Measurements from ENCODE around the gene GMPPA.

The GMPPA gene

DNA sequence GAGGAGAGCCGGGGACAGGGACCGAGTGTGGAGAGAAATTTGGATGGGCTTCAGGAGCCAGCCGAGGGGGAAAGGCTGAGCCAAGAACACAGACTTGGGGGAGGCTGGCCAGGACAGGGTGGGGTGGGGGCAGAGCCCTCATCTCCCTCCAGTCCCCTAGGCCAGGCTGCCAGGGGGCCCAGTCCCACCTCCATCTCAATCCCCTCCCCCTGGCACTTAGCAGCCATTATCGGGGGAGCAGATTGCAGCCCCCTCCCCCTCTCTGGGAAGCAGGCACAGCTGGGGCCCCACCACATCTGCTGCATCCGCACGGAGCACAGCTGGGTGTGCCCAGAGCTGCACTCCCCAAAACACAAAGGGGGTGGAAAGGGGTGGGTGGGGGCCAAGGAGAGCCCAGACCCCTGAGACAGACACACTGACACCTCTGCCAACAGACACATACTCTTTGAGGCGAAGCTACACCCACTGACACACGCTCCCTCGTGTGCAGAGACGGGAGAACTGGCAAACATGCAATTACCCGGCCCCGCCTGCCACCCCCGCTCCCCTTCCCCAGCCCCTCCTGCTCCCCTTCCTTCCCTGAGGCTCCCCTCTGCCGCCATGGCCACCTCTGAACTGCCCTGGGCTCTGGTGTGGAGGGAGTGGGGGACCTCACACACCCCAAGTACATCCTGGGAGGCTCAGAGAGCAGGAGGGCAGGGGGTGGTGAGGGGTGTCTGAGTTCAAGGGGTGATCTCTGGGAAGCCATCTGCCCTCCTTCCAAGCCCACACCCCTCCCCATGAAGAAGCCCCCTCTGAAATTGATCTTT is 10.5 kb downstream of the GMPPA start:
- no peak overlapping the region for H3K27ac ChIP-seq
- TF ChIP-seq, protein P1, sequence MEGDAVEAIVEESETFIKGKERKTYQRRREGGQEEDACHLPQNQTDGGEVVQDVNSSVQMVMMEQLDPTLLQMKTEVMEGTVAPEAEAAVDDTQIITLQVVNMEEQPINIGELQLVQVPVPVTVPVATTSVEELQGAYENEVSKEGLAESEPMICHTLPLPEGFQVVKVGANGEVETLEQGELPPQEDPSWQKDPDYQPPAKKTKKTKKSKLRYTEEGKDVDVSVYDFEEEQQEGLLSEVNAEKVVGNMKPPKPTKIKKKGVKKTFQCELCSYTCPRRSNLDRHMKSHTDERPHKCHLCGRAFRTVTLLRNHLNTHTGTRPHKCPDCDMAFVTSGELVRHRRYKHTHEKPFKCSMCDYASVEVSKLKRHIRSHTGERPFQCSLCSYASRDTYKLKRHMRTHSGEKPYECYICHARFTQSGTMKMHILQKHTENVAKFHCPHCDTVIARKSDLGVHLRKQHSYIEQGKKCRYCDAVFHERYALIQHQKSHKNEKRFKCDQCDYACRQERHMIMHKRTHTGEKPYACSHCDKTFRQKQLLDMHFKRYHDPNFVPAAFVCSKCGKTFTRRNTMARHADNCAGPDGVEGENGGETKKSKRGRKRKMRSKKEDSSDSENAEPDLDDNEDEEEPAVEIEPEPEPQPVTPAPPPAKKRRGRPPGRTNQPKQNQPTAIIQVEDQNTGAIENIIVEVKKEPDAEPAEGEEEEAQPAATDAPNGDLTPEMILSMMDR (conservative IDR thresholded peaks at IDR 0.05): no peak

DNA sequence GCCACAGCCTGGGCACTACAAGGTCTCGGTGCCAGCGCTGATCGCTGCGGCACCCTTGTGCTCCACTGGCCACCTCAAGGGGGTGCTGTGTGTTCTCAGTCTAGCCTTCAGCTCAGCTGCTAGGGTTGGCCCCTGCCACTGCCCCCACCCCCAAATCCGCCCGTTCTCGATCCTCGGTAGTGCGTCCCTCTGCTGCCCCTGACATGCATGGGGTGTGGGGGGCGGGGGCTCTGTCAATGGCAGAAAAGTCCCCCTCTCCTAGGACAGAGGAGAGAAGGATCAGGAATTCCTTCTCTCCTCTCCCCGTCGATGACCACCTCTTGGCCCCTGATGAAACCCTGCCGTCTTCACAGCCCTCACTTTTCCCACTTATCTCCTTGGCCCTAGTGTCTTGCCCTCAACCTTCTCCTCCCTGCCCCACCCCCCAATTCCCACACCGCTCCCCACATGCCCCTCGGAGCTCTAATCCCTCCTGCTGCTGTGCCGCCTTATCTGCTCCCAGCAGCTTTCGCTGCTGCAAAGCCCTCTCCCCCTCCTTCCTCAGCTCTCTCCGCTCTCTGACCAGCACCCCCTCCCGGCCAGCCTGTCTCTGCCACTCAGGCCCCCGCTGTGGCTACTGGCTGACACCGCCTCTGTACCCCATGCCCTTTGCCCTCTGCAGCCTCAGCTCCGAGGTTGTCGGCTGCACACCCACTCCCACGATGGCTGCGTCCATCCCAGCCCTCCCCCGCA is 11.3 kb downstream of the GMPPA start:
- no peak overlapping the region for H3K27ac ChIP-seq
- TF ChIP-seq, protein P1 (conservative IDR thresholded peaks at IDR 0.05): peak; percentile 83

DNA sequence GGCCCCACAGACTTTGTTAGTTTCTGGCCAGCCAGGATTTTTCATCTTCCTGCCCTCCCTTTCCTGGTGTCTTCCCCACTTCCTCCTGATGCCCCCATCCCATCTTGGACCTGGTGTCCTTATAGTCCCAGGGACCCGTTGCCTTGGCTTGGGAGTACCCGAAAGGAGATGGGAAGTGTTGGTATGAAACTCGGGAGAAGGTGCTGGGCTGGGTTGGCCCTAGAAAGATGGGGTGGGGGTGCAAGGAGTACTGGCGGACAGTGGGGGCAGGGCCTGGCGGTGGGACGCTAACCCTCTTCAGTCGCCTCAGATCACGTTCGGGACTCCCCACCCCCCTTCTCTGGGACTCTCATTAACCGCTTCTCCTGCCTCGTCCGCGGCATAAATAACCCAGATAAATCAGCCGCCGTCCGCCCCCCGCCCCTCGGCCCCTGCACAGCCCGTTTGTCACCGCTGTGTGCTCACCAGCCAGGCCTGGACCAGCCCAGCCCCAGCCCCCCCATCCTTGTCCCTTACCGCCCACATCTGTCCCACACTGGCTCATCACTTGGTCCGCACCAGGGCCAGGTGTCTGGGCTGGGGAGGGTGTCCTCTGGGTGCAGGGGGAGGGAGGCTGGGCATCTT is 11.9 kb downstream of the GMPPA start:
- no peak overlapping the region for H3K27ac ChIP-seq
- TF ChIP-seq, protein P1 (conservative IDR thresholded peaks at IDR 0.05): no peak

DNA sequence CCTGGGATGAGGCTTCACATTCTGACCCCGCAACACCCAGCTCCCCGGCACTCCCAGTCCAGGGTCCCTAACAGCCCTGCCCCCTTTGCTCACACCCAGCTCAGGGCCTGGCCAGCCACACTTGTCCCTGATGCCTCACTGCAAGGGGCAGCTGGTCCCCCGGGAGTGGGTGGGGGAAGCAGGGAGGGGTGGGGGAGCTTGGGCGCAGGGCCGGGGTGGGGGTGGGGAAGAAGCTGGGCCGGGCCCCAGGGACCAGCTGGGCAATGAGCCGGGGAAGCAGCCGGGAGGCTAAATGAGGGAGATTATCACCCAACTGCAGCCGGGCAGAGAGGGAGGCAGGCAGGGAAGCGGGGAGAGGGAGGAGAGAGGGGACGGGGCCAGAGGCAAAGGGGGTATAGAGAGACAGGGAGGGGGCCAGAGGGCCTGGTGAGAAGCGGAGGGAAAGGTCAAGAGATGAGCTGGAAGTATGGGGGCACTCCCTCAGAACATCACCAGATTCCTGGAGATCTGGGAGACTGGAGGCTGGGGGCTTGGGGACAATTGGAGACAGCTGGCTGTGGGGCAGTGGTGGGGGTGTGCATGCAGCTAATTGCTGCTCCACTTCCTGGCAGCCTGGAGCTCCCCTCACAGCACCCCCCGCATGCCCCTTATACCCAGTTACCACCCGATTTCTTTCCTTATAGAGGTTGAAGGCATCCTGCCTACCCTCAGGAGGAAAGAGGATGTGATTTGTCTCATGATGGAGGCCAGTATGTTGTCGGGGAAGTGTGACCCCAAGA is 13.0 kb downstream of the GMPPA start:
- TF ChIP-seq, protein P1 (conservative IDR thresholded peaks at IDR 0.05): no peak
- no peak overlapping the region for H3K27ac ChIP-seq

DNA sequence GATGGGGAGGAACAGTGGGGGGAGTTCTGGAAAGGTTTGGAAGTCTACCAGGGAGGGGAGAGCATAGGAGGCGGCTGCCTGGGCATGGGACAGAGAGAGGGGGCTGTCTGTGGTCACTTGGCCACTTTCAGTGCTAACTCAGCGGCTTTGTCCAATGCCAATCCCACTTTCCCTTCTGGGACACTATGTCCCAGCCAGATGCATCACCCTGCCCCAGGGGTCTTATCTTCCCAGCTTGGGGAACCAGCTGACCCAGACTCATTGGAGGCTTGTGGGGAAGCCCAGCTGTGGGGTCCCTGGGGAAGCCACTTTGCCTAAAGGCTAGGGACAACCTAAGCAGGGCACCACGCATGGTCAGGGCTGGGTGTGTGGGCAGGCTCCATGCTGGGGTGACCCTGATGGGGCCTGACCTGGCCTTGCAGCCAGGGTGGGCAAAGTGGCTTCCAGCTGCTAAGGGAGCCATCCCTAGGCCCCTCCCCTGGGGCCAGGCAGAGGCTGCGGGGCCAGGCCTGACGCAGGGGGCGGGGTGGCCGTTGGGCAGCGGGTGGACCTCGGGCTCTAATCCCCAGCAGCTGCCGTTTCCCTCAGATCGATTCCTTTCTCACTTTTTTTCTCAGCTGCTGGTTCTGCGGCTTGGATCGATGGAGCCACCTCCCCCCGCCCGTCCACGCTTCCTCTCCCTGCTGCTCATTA is 14.0 kb downstream of the GMPPA start:
- H3K27ac ChIP-seq: no peak overlapping the region
- TF ChIP-seq, protein P1 (conservative IDR thresholded peaks at IDR 0.05): no peak

DNA sequence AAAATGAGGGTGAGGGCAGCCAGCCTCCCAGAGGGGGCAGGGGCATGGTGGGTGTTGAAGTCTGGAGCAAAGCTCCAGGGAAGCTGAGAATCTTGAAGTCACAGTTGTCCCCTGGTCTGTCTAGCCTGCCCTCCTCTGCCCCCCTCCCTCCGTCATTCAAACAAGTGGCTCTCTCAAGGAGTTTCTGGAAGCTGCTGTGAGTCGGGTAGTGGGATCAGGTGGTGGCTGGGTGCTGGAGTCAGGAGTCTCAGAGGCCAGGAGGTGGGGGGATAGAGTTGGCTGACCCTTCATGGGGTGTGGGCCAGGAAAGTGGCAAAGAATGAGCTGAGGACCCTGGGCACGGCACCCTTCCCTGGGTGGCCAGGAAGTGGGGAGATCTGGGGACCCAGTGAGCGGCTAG is 15.1 kb downstream of the GMPPA start:
- H3K27ac ChIP-seq: no peak overlapping the region
- TF ChIP-seq, protein P1 (conservative IDR thresholded peaks at IDR 0.05): no peak
